Mesendoderm (in vitro differentiated cells): ENCODE data around the gene METTL1.

ENCODE experiments used
- DNase-seq: peaks from one replicate; pipeline ENCODE4 v3.0.0; 2013
- H2AK5ac ChIP-seq: 2 replicates; pipeline ENCODE4 v1.6.1; 2013; ENCODE audit warnings: low read length, inconsistent platforms
- H2BK120ac ChIP-seq: 2 replicates; pipeline ENCODE4 v1.6.1; 2013; ENCODE audit warnings: low read depth, mild to moderate bottlenecking, low read length, moderate library complexity, mixed read lengths
- H2BK15ac ChIP-seq: replicated peaks from 2 replicates; pipeline ENCODE4 v1.6.1; 2013; ENCODE audit warnings: low read depth, mild to moderate bottlenecking, moderate library complexity
- H2BK5ac ChIP-seq: 2 replicates; pipeline ENCODE4 v1.6.1; 2013; ENCODE audit warnings: low read length, inconsistent platforms
- H3K18ac ChIP-seq: 2 replicates; pipeline ENCODE4 v1.6.1; 2013; ENCODE audit warnings: mild to moderate bottlenecking, low read length, mixed read lengths
- H3K23ac ChIP-seq: one replicate; pipeline ENCODE4 v1.6.1; 2013; ENCODE audit warnings: low read length
- H3K27ac ChIP-seq: 2 replicates; pipeline ENCODE4 v1.5.1; 2013; ENCODE audit warnings: low read depth, mild to moderate bottlenecking, inconsistent platforms, low read length, moderate library complexity
- H3K27me3 ChIP-seq: 2 replicates; pipeline ENCODE4 v1.6.1; 2013; ENCODE audit warnings: low read length, control low read depth, mild to moderate bottlenecking, inconsistent platforms; ENCODE audit not compliant: insufficient read depth, poor library complexity
- H3K36me3 ChIP-seq: 2 replicates; pipeline ENCODE4 v1.6.1; 2013; ENCODE audit warnings: low read length, inconsistent platforms; ENCODE audit not compliant: control insufficient read depth, insufficient read depth
- H3K4ac ChIP-seq: one replicate; pipeline ENCODE4 v1.6.1; 2013; ENCODE audit warnings: low read depth, mild to moderate bottlenecking, low read length, moderate library complexity
- H3K4me1 ChIP-seq: 2 replicates; pipeline ENCODE4 v1.6.1; 2013; ENCODE audit warnings: low read depth, low read length, inconsistent platforms; ENCODE audit not compliant: control insufficient read depth
- H3K4me2 ChIP-seq: 2 replicates; pipeline ENCODE4 v1.6.1; 2013; ENCODE audit warnings: low read length
- H3K4me3 ChIP-seq: 2 replicates; pipeline ENCODE4 v1.5.1; 2013; ENCODE audit warnings: mild to moderate bottlenecking, low read length
- H3K56ac ChIP-seq: one replicate; pipeline ENCODE4 v1.6.1; 2013; ENCODE audit warnings: low read length
- H3K79me1 ChIP-seq: 2 replicates; pipeline ENCODE4 v1.6.1; 2013; ENCODE audit warnings: low read length, inconsistent platforms
- H3K79me2 ChIP-seq: 2 replicates; pipeline ENCODE4 v1.6.1; 2013; ENCODE audit warnings: mild to moderate bottlenecking, low read length; ENCODE audit not compliant: control insufficient read depth, insufficient read depth
- H3K9ac ChIP-seq: 2 replicates; pipeline ENCODE4 v1.6.1; 2013; ENCODE audit warnings: low read length, inconsistent platforms
- H4K5ac ChIP-seq: one replicate; pipeline ENCODE4 v1.6.1; 2013; ENCODE audit warnings: low read length
- H4K8ac ChIP-seq: one replicate; pipeline ENCODE4 v1.6.1; 2013; ENCODE audit warnings: low read depth, mild to moderate bottlenecking, control low read depth, low read length, moderate library complexity
- WGBS: extraction: QIAGEN DNeasy Blood & Tissue Kit; methylation state at CpG from one replicate; pipeline ENCODE4 v1.1.7; 2013; ENCODE audit warnings: low lambda C conversion rate, missing lambda C conversion rate; ENCODE audit not compliant: insufficient coverage; ENCODE audit errors: extremely low coverage; 5-methylcytosine and 5-hydroxymethylcytosine counted together

Gene METTL1

DNA sequence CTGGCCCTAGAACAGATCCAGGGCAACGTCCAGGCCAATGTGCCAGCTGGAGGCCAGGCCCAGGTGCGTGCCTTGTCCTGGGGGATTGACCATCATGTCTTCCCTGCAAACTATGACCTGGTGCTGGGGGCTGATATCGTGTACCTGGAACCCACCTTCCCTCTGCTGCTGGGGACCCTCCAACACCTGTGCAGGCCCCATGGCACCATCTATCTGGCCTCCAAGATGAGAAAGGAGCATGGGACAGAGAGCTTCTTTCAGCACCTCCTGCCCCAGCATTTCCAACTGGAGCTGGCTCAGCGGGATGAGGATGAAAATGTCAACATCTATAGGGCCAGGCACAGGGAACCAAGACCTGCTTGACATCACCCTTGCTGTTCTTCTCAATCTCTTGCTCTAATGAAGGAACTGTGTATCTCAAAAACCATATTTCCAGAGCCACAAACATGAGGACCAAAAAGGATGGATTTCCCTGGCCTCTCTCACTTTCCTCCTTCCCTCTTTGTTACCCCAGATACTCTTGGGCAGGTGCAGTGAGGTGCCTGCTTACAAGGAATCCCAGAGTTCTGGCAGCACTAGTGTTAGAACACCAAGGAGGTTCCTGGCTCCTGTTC is 8.5 kb upstream of the METTL1 start:
- no CpG with 5 or more reads among the region's 4 CpGs for WGBS
- Histone ChIP-seq H3K18ac (no peak overlapping the region), H3K23ac (no peak overlapping the region), H3K4me2 (no peak overlapping the region), H3K4me3 (no peak overlapping the region), H2BK15ac (no peak overlapping the region), H3K4me1 (no peaks in the 10 kb centered on the region), H4K5ac (no peak overlapping the region), H2BK5ac (no peak overlapping the region), H3K27ac (no peak overlapping the region), H3K4ac (no peak overlapping the region), H3K27me3 (no peaks in the 10 kb centered on the region), H2AK5ac (no peak overlapping the region), H3K79me1 (peaks cover 5% of the 10 kb centered on the region), H3K79me2 (peaks cover 8% of the 10 kb centered on the region), H3K36me3 (no peaks in the 10 kb centered on the region), H3K9ac (no peak overlapping the region), H2BK120ac (no peak overlapping the region), H3K56ac (no peak overlapping the region), H4K8ac (no peak overlapping the region)
- no peak for DNase-seq

DNA sequence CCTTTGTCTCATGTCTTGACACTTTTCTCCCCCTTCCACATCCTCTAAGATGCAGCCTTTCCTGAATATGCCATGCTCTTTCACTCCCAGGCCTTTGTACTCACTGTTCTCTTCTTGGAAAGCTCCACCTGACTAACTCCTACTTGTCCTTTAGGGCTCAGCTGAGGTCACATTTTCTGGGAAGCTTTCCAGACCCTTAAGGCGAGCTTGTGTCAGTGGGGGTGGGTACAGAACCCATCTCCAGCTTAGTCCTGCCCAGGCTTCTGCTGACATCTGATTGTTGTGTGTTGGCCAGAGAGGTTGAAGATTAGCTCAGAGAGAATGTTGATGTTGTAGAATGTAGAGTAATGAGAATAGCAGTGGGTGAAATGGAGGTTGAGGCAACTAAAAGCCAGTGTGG is 7.8 kb upstream of the METTL1 start:
- Histone ChIP-seq H4K5ac (no peak overlapping the region), H2BK15ac (no peak overlapping the region), H3K4me2 (no peak overlapping the region), H3K9ac (no peak overlapping the region), H3K23ac (no peak overlapping the region), H3K56ac (no peak overlapping the region), H3K36me3 (no peaks in the 10 kb centered on the region), H3K27me3 (no peaks in the 10 kb centered on the region), H3K27ac (no peak overlapping the region), H3K4me3 (no peak overlapping the region), H3K79me1 (peaks cover 5% of the 10 kb centered on the region), H2AK5ac (no peak overlapping the region), H4K8ac (no peak overlapping the region), H3K18ac (no peak overlapping the region), H3K4me1 (no peaks in the 10 kb centered on the region), H3K79me2 (peaks cover 8% of the 10 kb centered on the region), H2BK5ac (no peak overlapping the region), H3K4ac (no peak overlapping the region), H2BK120ac (no peak overlapping the region)
- no CpG with 5 or more reads among the region's 1 CpG for WGBS
- no peak for DNase-seq

- no peak overlapping the region for H3K4me2 ChIP-seq
- no peak overlapping the region for H3K4me3 ChIP-seq
- H3K27ac ChIP-seq: no peak overlapping the region
- no peaks in the 10 kb centered on the region for H3K36me3 ChIP-seq
- H3K56ac ChIP-seq: no peak overlapping the region
- peaks cover 3% of the 10 kb centered on the region for H3K79me2 ChIP-seq
- H3K18ac ChIP-seq: no peak overlapping the region
- no peak overlapping the region for H4K8ac ChIP-seq
- no CpG with 5 or more reads among the region's 7 CpGs for WGBS
- H3K27me3 ChIP-seq: no peaks in the 10 kb centered on the region
- H3K79me1 ChIP-seq: peaks cover 1% of the 10 kb centered on the region
- no peak overlapping the region for H2BK120ac ChIP-seq
- no peak for DNase-seq
- no peak overlapping the region for H2BK5ac ChIP-seq
- no peak overlapping the region for H3K23ac ChIP-seq
- no peak overlapping the region for H3K9ac ChIP-seq
- no peak overlapping the region for H2BK15ac ChIP-seq
- H3K4me1 ChIP-seq: no peaks in the 10 kb centered on the region
- H2AK5ac ChIP-seq: no peak overlapping the region
- H3K4ac ChIP-seq: no peak overlapping the region
- no peak overlapping the region for H4K5ac ChIP-seq
These were observed 6.0 kb upstream of the METTL1 start for GRCh38 chr12:57777911-57778310.

DNA sequence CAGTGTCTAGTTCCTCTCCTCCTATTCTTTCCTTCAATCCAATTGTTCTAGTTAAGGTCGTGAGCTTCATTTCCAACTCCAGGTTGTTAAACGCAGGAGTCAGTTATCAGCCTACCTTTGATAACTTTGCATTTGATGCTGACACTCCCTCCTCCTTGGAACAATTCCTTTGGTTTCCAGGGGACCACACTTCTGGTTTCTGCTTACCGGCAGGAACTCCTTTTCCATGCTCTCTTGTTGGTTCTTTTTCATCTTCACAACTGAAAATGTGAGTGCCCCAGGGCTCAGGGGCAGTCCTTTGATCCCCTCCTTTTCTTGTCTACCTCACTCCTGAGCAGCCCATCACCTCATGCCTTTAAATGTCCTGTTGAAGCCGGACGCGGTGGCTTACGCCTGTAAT is 5.5 kb upstream of the METTL1 start:
- Histone ChIP-seq H4K8ac (no peak overlapping the region), H4K5ac (no peak overlapping the region), H3K36me3 (no peaks in the 10 kb centered on the region), H3K27ac (no peak overlapping the region), H3K27me3 (no peaks in the 10 kb centered on the region), H3K18ac (no peak overlapping the region), H3K56ac (no peak overlapping the region), H3K4me2 (no peak overlapping the region), H3K79me1 (no peaks in the 10 kb centered on the region), H2BK5ac (no peak overlapping the region), H2BK15ac (no peak overlapping the region), H3K23ac (no peak overlapping the region), H2AK5ac (no peak overlapping the region), H3K4me3 (no peak overlapping the region), H3K4ac (no peak overlapping the region), H3K79me2 (no peaks in the 10 kb centered on the region), H3K9ac (no peak overlapping the region), H3K4me1 (no peaks in the 10 kb centered on the region), H2BK120ac (no peak overlapping the region)
- DNase-seq: no peak
- no CpG with 5 or more reads among the region's 7 CpGs for WGBS

DNA sequence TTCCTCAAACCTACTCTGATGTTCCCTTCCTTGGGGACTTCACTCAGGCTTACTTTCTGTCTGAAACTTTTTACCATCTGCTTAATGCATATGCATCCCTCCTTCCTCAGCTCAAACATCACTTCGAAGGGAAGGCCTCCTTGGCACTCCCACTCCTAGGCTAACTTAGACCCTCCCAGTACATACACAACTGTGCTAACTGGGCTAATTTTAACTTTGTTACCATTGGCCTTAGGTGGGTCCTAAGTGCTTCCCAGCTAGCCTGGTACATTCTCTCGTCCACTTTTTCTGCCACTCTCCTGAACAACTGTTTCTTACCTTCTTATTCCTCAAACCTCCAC is 4.3 kb upstream of the METTL1 start:
- Histone ChIP-seq H3K36me3 (no peaks in the 10 kb centered on the region), H3K4ac (no peak overlapping the region), H2AK5ac (no peak overlapping the region), H3K79me1 (peaks cover 3% of the 10 kb centered on the region), H3K4me2 (no peak overlapping the region), H2BK15ac (no peak overlapping the region), H3K9ac (no peak overlapping the region), H3K23ac (no peak overlapping the region), H2BK5ac (no peak overlapping the region), H3K18ac (no peak overlapping the region), H3K27ac (no peak overlapping the region), H2BK120ac (no peak overlapping the region), H4K8ac (no peak overlapping the region), H3K56ac (no peak overlapping the region), H3K4me3 (no peak overlapping the region), H4K5ac (no peak overlapping the region), H3K27me3 (no peaks in the 10 kb centered on the region), H3K4me1 (no peaks in the 10 kb centered on the region), H3K79me2 (peaks cover 2% of the 10 kb centered on the region)
- no peak for DNase-seq
- no CpG with 5 or more reads among the region's 2 CpGs for WGBS

- peak; percentile 39 for DNase-seq
- Histone ChIP-seq H3K23ac (no peak overlapping the region), H3K4me2 (no peak overlapping the region), H3K36me3 (no peaks in the 10 kb centered on the region), H2AK5ac (no peak overlapping the region), H2BK5ac (no peak overlapping the region), H3K9ac (no peak overlapping the region), H3K4ac (no peak overlapping the region), H3K27me3 (no peaks in the 10 kb centered on the region), H2BK120ac (no peak overlapping the region), H3K79me2 (peaks cover 3% of the 10 kb centered on the region), H4K8ac (no peak overlapping the region), H3K56ac (no peak overlapping the region), H3K79me1 (peaks cover 5% of the 10 kb centered on the region), H3K27ac (no peak overlapping the region), H3K4me3 (no peak overlapping the region), H3K4me1 (no peaks in the 10 kb centered on the region), H4K5ac (no peak overlapping the region), H2BK15ac (no peak overlapping the region), H3K18ac (no peak overlapping the region)
- WGBS: no CpG with 5 or more reads among the region's 4 CpGs
These were observed 3.8 kb upstream of the METTL1 start for GRCh38 chr12:57775563-57776246.
